ENCODE data around the gene MEMO1.
"Not testable (repeated sequence)": the region's sequence is repeated elsewhere in the genome, so short reads cannot be mapped to it uniquely, and the experiment has no call there.

MEMO1 gene

GRCh38 chr2:32012872-32013271 is 2.1 kb upstream of the MEMO1 start:
- H3K4me3 ChIP-seq (ENCODE audit: low read depth, low read length), result no peak overlapping the region
- DNase-seq (ENCODE audit: low read depth), result no peak
- TF ChIP-seq CTCF (IDR thresholded peaks at IDR 0.05; ENCODE audit: low read depth, low read length, missing control alignments), result no peak

- H3K4me3 ChIP-seq (ENCODE audit: low read depth, low read length), result peak overlapping the region; percentile 79
- TF ChIP-seq CTCF (IDR thresholded peaks at IDR 0.05; ENCODE audit: low read depth, low read length, missing control alignments), result no peak
- DNase-seq (ENCODE audit: low read depth), result no peak
Measured at GRCh38 chr2:32011485-32011960, 715 bp upstream of the MEMO1 start.

- DNase-seq (ENCODE audit: low read depth), result not testable (repeated sequence)
- H3K4me3 ChIP-seq (ENCODE audit: low read depth, low read length), result peak overlapping the region; percentile 88
Measured at GRCh38 chr2:32010280-32010669, 533 bp downstream of the MEMO1 start.

- DNase-seq (ENCODE audit: low read depth), result no peak
- TF ChIP-seq CTCF (IDR thresholded peaks at IDR 0.05; ENCODE audit: low read depth, low read length, missing control alignments), result no peak
- H3K4me3 ChIP-seq (ENCODE audit: low read depth, low read length), result peak overlapping the region; percentile 88
Measured at GRCh38 chr2:32009516-32010256, 1.1 kb downstream of the MEMO1 start.

GRCh38 chr2:32008805-32009515 is 1.8 kb downstream of the MEMO1 start:
- peak overlapping the region; percentile 88 for H3K4me3 ChIP-seq (ENCODE audit: low read depth, low read length)
- no peak for TF ChIP-seq CTCF (IDR thresholded peaks at IDR 0.05; ENCODE audit: low read depth, low read length, missing control alignments)
- DNase-seq (ENCODE audit: low read depth), result no peak

GRCh38 chr2:32007121-32007391 is 3.8 kb downstream of the MEMO1 start:
- TF ChIP-seq CTCF (IDR thresholded peaks at IDR 0.05; ENCODE audit: low read depth, low read length, missing control alignments), result no peak
- no peak for DNase-seq (ENCODE audit: low read depth)
- H3K4me3 ChIP-seq (ENCODE audit: low read depth, low read length), result no peak overlapping the region

- H3K4me3 ChIP-seq (ENCODE audit: low read depth, low read length), result no peak overlapping the region
- TF ChIP-seq CTCF (IDR thresholded peaks at IDR 0.05; ENCODE audit: low read depth, low read length, missing control alignments), result no peak
Measured at GRCh38 chr2:32005371-32005976, 5.3 kb downstream of the MEMO1 start.

More at GRCh38 chr2:32005371-32005976, 5.3 kb downstream of the MEMO1 start:
- DNase-seq (ENCODE audit: low read depth), result no peak

Measured in GM12864 (cell line).